Gastrocnemius medialis (tissue), 4 donors: Measurements from ENCODE around the gene SLC35F6. TPM values are rescaled to one million over a fixed set of nuclear protein-coding genes. Genes with fewer than 3 reads are reported as not detected.

Experiments
- ATAC-seq, 2 donors: fragments of 150-250 bp; one replicate each; pipeline ENCODE4 v1.9.1; 2016
- DNase-seq, 2 donors: peaks; one replicate each; pipeline ENCODE4 v3.0.0-alpha.2; 2019
- H3K27ac ChIP-seq, 4 donors: fragments of 200-600 bp; sonication (generic); 1 replicate in 1 of 4; 2 replicates in 3 of 4; pipeline ENCODE4 v1.5.1; 2016 to 2018; ENCODE audit warnings: mild to moderate bottlenecking in 2 of 4, moderate library complexity in 1 of 4
- H3K27me3 ChIP-seq, 3 donors: fragments of 200-600 bp; sonication (generic) in 2 of 3; 1 replicate in 1 of 3; 2 replicates in 2 of 3; pipeline versions ENCODE4 v1.5.1 to v1.6.0; 2016 to 2019; ENCODE audit warnings: mild to moderate bottlenecking in 1 of 3, moderate library complexity in 1 of 3
- H3K36me3 ChIP-seq, 2 donors: fragments of 200-600 bp; sonication (generic) in 1 of 2; one replicate each; pipeline ENCODE4 v1.5.1; 2017 to 2018
- H3K4me1 ChIP-seq, 2 donors: fragments of 200-600 bp; sonication (generic) in 1 of 2; one replicate each; pipeline ENCODE4 v1.5.1; 2016 to 2017; ENCODE audit warnings: mild to moderate bottlenecking in 2 of 2
- H3K4me3 ChIP-seq, 4 donors: fragments of 200-600 bp; sonication (generic) in 3 of 4; 1 replicate in 1 of 4; 2 replicates in 3 of 4; pipeline ENCODE4 v1.5.1; 2016 to 2019; ENCODE audit warnings: mild to moderate bottlenecking in 2 of 4
- H3K9me3 ChIP-seq, 3 donors: fragments of 200-600 bp; sonication (generic) in 2 of 3; 1 replicate in 1 of 3; 2 replicates in 2 of 3; pipeline ENCODE4 v1.5.1; 2016 to 2019
- CTCF ChIP-seq, 5 experiments: fragments of 450-650 bp in 3 of 5; fragments of 200-600 bp in 2 of 5; sonication (generic) in 2 of 5; IDR thresholded peaks in 4 of 5; conservative IDR thresholded peaks in 1 of 5; 1 replicate in 4 of 5; 2 replicates in 1 of 5; pipeline ENCODE4 v1.5.1; 2016 to 2019; ENCODE audit warnings: antibody characterized with exemption in 5 of 5, mild to moderate bottlenecking in 3 of 5, moderate library complexity in 3 of 5
- POLR2A ChIP-seq, 2 donors: fragments of 450-650 bp; IDR thresholded peaks; one replicate each; pipeline ENCODE4 v1.6.1; 2017; ENCODE audit warnings: antibody characterized with exemption in 2 of 2, mild to moderate bottlenecking in 2 of 2, moderate library complexity in 2 of 2
- in situ Hi-C, 4 donors: fragments of 200-750 bp; cut with MboI; loops; one replicate each; pipeline versions ENCODE4 v1.15.0 to v1.8.0; 2017; ENCODE audit warnings: low sequenced_read_pairs in 4 of 4
- intact Hi-C: fragments of 100-400 bp; cut with DNase I; formaldehyde crosslinking; loops from one replicate; pipeline ENCODE4 v1.15.1; 2023; ENCODE audit warnings: low total_unique reads
- total RNA-seq, 4 donors: library from RNA; depleted of rRNA; stranded (reverse); fragments of >200 nt; gene quantifications; one replicate each; pipeline versions ENCODE4 v1.1.0 to v1.2.3, GENCODE V29; 2016

Gene SLC35F6
- total RNA-seq, 4 donors from 2014 or later: 37.8 to 54.5 (median 45.9) TPM

GRCh38 chr2:26820932-26821331 lies 56.8 kb downstream of the SLC35F6 start:
- in situ Hi-C loops: no loop called here
- H3K4me3 ChIP-seq: no peak overlapping the region
- no peak for TF ChIP-seq CTCF (IDR thresholded peaks at IDR 0.05 in 4 of 5, conservative IDR thresholded peaks at IDR 0.05 in 1 of 5)
- TF ChIP-seq POLR2A (IDR thresholded peaks at IDR 0.05): no peak
- H3K4me1 ChIP-seq: no peaks in the 10 kb centered on the region
- H3K9me3 ChIP-seq: no peaks in the 10 kb centered on the region
- H3K36me3 ChIP-seq: no peaks in the 10 kb centered on the region
- intact Hi-C loops: no loop called here
- ATAC-seq (no peak), DNase-seq (no peak)
- H3K27ac ChIP-seq: no peak overlapping the region
- H3K27me3 ChIP-seq: peaks cover 0 to 2% (median 0%) of the 10 kb centered on the region in 3 donors

DNA sequence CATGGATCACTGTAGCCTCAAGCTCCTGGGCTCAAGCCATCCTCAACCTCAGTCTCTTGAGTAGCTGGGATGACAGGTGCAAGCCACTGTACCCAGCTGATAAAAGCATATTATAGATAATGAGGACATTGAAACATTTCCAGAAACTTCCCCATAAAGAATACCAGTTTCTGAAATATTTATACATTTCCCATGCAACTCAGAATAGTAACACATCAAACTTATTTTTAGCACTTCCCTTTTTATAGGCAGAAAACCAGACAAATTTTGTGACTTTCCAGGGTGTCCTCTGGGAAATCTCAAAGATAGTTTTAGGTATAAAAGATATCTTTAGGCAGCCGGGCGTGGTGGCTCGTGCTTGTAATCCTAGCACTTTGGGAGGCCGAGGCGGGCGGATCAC lies 58.8 kb downstream of the SLC35F6 start:
- H3K4me1 ChIP-seq: no peaks in the 10 kb centered on the region
- ATAC-seq: no peak
- in situ Hi-C loops: no loop called here
- intact Hi-C loops: no loop called here
- H3K27me3 ChIP-seq: peaks cover 0 to 2% (median 0%) of the 10 kb centered on the region in 3 donors
- no peak for TF ChIP-seq CTCF (IDR thresholded peaks at IDR 0.05 in 4 of 5, conservative IDR thresholded peaks at IDR 0.05 in 1 of 5)
- TF ChIP-seq POLR2A (IDR thresholded peaks at IDR 0.05): no peak
- no peak overlapping the region for H3K4me3 ChIP-seq
- H3K9me3 ChIP-seq: no peaks in the 10 kb centered on the region
- H3K36me3 ChIP-seq: no peaks in the 10 kb centered on the region
- no peak overlapping the region for H3K27ac ChIP-seq
- DNase-seq: no peak

Other genes starting within 250 kb of the SLC35F6 start
- gene CIB4, start 122.9 kb upstream of the SLC35F6 start, total RNA-seq: not detected
- gene KCNK3, start 71.6 kb upstream of the SLC35F6 start, total RNA-seq: 10 to 100 TPM in 1 of 4 donors, 1 to 10 TPM in 1, under 1 TPM in 2; 0.80 to 11.6 (median 1.2) TPM
- gene CENPA, start 21.8 kb downstream of the SLC35F6 start, total RNA-seq: under 1 TPM in 1 of 4 donors, not detected in 3; 0.22 TPM
- gene DPYSL5, start 83.8 kb downstream of the SLC35F6 start, total RNA-seq: not detected
- 10 to 100 TPM; 41.9 to 66.5 (median 53.9) TPM for gene MAPRE3, start 206.4 kb downstream of the SLC35F6 start, total RNA-seq